Activated CD8-positive, alpha-beta memory T cell treated with anti-CD3 and anti-CD28 coated beads, Interleukin-2, amount 50 U/mL, for 4 hours (primary cell): ENCODE measurements around the gene COX4I1.

Source experiments
- DNase-seq: peaks from one replicate; pipeline ENCODE4 v3.0.0-alpha.2; 2020

COX4I1 gene

GRCh38 chr16:85799497-85800320 lies at the start of gene COX4I1, which contains the start of gene EMC8:
TSS of gene COX4I1 (plus strand) at chr16:85799695. CDS start at chr16:85801206, 1,511 bp downstream.
TSS of gene EMC8 (minus strand) at chr16:85799544. CDS start at chr16:85799295, 249 bp downstream.
- DNase-seq, result peak; percentile 92

DNA sequence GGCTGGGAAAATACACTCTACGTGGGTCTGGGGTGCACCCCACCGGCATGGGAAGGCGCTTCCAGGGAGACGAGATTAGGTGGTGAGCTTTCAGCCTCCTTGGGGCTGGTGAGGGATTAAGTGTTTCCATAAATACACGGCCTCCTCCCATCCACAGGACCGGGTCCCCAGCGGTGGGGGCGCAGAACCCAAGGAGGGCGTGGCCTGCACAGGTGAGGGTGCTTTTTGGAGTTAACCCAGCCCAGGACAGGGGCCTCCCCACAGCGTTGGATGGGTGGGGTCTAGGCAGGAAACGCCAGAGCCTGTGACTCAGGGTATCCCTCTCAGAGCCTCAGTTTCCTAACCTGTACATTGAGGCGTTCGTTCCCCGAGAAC lies 49.7 kb upstream of the COX4I1 start:
- DNase-seq, result no peak

GRCh38 chr16:85750146-85750826 lies 49.2 kb upstream of the COX4I1 start:
- peak; percentile 36 for DNase-seq

DNA sequence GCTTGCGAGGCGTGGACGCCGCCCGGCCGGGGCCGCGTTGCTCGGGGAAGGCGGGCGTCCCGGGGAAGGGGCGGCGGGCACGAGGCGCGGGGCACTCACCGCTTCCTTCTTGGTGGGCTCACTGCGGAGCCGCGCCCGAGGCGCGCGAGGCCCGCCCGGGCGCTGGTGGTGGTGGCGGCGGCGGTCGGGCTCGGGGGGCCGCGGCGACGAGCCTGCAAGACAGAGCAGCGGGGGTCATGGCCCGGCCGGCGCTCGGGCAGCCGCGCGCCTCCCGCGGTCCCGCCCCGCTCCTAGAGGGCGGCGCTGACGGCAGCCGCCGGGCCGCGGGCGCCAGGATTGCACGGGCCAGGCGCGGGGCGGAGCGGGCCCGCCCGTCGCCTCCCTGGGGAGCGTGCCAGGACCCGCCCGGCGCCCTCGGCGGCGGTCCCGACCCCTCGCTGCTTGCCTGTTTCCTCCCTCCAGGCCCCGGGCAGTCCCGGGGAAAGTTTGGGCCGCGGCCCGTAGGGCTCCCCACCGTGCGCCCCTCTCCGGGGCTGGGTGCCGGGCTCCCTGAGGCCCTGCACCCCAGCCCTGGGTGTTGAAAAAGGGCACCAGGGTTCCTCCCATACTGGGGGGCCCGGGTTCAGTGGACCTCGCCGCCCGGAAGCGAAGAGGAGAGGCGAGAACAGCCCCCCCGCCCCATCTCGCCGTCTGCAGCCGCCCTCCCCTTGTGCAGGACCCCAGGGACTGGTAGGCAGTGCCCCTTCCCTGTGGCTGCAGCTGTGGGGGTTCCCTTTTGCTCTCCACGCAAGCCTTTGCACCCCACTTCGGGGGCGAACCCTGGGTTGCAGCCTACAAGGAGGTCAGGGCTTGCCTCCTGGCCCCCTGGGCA lies 48.4 kb upstream of the COX4I1 start, which contains the start of gene C16orf74:
Gene C16orf74, minus strand, starts transcription at position 270 of the 871 bp plus-strand sequence. CDS start 15,879 bp downstream, outside the sequence.
- DNase-seq, result no peak

GRCh38 chr16:85751698-85752501 lies 47.6 kb upstream of the COX4I1 start:
- DNase-seq, result no peak

- no peak for DNase-seq
Measured at GRCh38 chr16:85752511-85753420, 46.7 kb upstream of the COX4I1 start.

DNA sequence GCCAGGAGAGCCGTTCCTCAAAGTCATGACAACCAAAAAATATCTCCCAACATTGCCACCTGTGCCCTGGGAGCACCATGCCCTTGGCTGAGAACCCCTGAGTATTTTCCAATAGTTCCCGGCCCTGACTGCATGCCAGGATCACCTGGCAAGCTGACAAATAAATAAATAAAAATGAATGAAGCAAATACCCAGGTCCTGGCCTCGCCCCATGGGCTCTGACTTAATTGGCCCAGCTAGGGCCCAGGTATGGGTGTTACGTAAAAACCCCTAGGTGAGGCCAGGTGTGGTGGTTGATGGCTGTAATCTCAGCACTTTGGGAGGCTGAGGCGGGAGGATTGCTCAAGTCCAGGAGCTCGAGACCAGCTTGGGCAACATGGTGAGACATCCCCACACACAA lies 45.9 kb upstream of the COX4I1 start:
- no peak for DNase-seq

- DNase-seq, result no peak
Measured at GRCh38 chr16:85753976-85754375, 45.5 kb upstream of the COX4I1 start.

- DNase-seq, result no peak
Measured at GRCh38 chr16:85754413-85754812, 45.1 kb upstream of the COX4I1 start.

DNA sequence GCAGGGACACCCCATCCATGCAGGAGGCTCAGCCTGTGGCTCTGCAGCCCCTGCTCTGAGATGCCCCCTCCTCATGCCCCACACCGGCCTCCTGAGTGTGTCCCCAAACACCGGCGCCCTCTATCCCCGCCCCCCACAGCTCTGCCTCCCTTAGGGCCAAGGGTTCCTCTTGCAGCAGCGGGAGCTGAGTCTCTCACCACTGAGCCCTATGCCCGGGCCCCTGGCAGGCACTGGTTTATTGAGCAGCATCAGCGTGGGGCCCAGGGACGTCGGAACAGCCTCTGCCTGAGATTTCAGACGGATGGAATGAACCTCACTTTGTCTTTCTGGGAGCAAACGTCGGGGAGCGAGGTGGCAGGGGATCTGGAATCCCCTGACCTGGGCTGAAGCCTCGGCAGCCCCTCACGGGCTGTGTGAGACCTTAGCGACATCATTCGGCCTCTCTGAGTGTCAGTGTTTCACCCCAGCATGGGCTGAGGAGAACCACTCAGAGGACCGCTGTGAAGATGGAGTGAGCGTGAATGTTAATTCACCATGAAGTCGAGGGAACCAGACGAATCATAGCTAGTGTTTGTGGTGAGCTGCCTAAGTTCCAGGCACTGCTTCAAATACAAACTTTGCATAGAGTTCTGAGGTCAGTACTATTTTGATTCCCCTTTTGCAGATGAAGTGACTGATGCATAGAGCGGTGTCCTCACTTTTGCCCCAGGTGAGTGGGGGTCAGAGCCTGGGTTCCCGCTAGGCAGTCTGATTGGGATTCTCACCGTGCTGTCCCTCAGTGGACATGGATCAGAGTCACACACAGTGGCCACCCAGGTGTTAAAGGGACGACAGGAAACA lies 43.3 kb upstream of the COX4I1 start:
- DNase-seq, result no peak

DNA sequence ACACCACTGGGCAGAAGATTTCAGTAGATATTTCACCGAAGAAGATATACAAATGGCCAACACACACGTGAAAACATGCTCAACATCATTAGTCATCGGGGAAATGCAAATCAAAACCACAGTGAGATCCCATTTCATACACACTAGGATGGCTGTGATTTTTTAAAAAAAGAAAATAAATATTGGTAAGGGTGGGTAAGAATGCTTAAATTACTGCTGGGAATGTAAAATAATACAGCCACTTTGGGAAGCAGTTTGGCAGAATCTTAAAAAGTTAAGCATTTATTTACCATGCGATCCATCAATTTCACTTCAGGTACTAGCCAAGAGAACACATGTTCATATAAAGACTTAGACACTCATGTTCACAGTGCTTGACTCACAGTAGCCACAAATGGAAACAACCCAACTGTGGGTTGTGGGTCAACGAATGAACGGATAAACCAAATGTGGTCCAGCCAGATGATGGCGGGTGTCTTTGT lies 42.1 kb upstream of the COX4I1 start:
- no peak for DNase-seq

DNA sequence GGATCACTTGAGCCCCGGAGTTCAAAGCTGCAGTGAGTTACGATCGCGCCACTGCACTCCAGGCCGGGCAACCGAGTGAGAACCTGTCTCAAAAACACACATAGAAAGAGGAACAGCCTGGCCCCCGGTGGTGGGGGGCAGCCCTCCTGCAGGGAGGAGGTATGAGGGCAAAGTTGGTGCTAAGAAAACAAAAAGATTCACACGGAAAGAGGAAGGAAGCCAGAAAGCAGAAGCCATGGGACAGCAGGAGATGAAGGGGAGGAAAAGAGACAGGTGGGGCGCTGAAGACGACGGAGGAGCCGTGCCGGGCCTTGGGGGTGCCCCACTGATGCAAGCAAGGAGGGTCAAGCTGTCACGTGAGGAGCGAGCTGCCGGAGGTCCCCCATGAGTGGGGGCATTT lies 40.4 kb upstream of the COX4I1 start:
- no peak for DNase-seq

GRCh38 chr16:85759631-85760419 lies 39.7 kb upstream of the COX4I1 start:
- DNase-seq, result peak; percentile 32

DNA sequence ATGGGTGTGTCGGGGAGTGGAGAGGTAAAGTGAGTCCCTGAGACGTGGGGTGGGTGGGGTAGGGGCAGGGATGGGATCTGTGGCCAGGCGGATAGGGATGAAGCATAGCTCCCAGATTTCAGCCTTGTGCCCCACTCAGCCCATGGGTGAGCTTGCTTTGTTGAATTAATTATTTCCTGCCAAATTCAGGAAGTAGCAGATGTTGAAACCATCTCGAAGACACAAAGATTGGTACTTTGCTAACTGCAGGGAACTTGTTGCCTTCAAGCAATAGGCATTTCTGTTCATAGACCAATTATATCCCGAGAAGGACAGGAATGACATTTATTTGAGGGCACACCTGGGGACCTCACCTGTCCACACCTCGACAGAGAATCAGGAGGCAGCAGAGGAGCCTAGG lies 37.6 kb upstream of the COX4I1 start:
- DNase-seq, result no peak

- DNase-seq, result no peak
Measured at GRCh38 chr16:85762970-85763369, 36.5 kb upstream of the COX4I1 start.

DNA sequence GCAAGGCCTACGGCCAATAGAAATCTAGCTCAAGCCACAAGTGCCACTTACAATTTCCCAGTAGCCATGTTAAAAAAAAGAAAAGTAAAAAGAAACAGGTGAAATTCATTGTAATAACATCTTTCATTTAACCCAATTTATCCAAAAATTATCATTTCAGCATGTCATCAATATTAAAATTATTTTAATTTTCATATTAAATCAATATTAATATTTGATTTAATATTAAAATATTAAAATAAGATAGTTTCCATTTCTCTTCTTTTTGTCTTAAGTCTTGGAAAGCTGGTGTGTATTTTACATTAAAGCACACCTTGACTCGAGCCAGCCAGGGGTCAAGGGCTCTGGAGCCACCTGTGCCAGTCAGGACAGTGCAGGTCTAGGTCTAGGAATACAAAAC lies 35.9 kb upstream of the COX4I1 start:
- DNase-seq, result no peak

DNA sequence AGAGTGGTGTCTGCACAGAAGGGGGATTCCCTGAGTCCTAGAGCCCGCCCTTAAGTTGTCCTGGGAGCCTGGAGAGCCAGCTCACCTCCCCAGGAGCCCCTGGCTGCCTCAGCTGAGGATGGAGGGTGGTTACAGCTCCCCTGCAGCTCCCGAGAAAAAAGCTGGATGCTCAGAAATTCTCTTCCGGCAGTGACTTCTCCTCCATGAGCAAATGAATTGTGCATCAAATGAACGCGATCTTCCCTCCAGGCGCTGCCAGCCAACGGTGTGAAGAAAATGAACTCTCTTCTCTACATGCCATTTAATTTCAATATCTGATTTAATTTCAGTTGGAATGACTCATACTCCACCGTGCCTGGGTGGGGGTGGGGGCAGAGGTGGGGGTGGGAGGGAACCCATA lies 34.3 kb upstream of the COX4I1 start:
- no peak for DNase-seq

- no peak for DNase-seq
Measured at GRCh38 chr16:85765767-85766166, 33.7 kb upstream of the COX4I1 start.

GRCh38 chr16:85767531-85767930 lies 32.0 kb upstream of the COX4I1 start:
- DNase-seq, result no peak
